ENCODE results near the gene GINS3.

DNA sequence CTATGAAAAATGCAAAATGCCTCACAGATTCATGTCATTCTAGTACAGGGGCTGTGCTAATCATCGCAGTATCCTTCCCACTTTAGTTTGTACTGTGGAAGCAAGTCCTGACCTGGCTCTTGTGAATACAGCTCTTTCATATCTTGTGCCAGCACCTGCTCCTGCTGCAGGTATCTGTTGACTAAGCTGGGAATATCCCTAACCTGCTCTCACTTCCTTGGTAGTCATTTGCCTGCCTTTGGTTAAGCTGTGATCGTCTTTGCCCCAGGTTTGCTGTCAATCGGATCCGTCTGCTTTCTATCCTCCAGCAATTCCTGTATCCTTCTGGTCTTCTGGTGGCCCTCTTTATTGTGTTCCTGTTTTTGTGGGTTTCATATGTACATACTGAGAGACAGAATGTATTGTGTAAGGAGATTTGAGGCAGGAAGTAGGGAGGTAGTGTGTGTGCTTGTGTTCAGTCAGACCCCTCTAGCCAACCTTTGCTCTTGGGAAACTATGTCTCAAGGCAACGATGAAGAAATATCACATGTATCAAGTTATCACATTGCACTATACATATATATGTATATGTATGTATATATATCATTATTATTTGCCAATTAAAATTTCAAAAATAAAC is 7.7 kb upstream of the GINS3 start:
- TF ChIP-seq POLR2A (IDR thresholded peaks at IDR 0.05) = no peak
- TF ChIP-seq, protein P1, sequence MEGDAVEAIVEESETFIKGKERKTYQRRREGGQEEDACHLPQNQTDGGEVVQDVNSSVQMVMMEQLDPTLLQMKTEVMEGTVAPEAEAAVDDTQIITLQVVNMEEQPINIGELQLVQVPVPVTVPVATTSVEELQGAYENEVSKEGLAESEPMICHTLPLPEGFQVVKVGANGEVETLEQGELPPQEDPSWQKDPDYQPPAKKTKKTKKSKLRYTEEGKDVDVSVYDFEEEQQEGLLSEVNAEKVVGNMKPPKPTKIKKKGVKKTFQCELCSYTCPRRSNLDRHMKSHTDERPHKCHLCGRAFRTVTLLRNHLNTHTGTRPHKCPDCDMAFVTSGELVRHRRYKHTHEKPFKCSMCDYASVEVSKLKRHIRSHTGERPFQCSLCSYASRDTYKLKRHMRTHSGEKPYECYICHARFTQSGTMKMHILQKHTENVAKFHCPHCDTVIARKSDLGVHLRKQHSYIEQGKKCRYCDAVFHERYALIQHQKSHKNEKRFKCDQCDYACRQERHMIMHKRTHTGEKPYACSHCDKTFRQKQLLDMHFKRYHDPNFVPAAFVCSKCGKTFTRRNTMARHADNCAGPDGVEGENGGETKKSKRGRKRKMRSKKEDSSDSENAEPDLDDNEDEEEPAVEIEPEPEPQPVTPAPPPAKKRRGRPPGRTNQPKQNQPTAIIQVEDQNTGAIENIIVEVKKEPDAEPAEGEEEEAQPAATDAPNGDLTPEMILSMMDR (IDR thresholded peaks at IDR 0.05) = no peak
